Hematopoietic multipotent progenitor cell treated with erythropoietin and hydrocortisone succinate and interleukin-3 and kit ligand, for 6 days (in vitro differentiated cells): ENCODE measurements around the gene MYLK2.

Experiments used
- DNase-seq: peaks from one replicate; pipeline ENCODE4 v3.0.0-alpha.2; 2015

The MYLK2 gene

GRCh38 chr20:31858760-31859083 is 39.6 kb downstream of the MYLK2 start:
- no peak for DNase-seq

- no peak for DNase-seq
Measured at GRCh38 chr20:31859266-31859997, 40.3 kb downstream of the MYLK2 start.

- DNase-seq, result no peak
Measured at GRCh38 chr20:31859998-31860380, 40.8 kb downstream of the MYLK2 start.

GRCh38 chr20:31860390-31861134 is 41.4 kb downstream of the MYLK2 start:
- no peak for DNase-seq

- DNase-seq, result no peak
Measured at GRCh38 chr20:31861135-31861384, 41.9 kb downstream of the MYLK2 start.

- peak; percentile 82 for DNase-seq
Measured at GRCh38 chr20:31861385-31862156, 42.4 kb downstream of the MYLK2 start.

GRCh38 chr20:31862157-31862470 is 43.0 kb downstream of the MYLK2 start:
- no peak for DNase-seq

- no peak for DNase-seq
Measured at GRCh38 chr20:31862506-31862905, 43.4 kb downstream of the MYLK2 start.

GRCh38 chr20:31863296-31864085 is 44.3 kb downstream of the MYLK2 start:
- DNase-seq, result no peak

GRCh38 chr20:31864521-31865400 is 45.6 kb downstream of the MYLK2 start:
- no peak for DNase-seq

- DNase-seq, result no peak
Measured at GRCh38 chr20:31866221-31866620, 47.1 kb downstream of the MYLK2 start.

- no peak for DNase-seq
Measured at GRCh38 chr20:31868853-31869672, 49.9 kb downstream of the MYLK2 start.

GRCh38 chr20:31869673-31869941 is 50.5 kb downstream of the MYLK2 start:
- no peak for DNase-seq

- peak; percentile 29 for DNase-seq
Measured at GRCh38 chr20:31869942-31870725, 51.0 kb downstream of the MYLK2 start, which contains the start of the genes DUSP15 and TTLL9. Gene DUSP15, minus strand, starts transcription at chr20:31870527. Its CDS starts 190 bp downstream, at chr20:31870337. Gene TTLL9, plus strand, starts transcription at chr20:31870634. Its CDS starts 493 bp downstream, at chr20:31871127.

GRCh38 chr20:31870726-31871617 is 51.8 kb downstream of the MYLK2 start:
- no peak for DNase-seq

GRCh38 chr20:31871618-31871954 is 52.4 kb downstream of the MYLK2 start:
- no peak for DNase-seq

- DNase-seq, result no peak
Measured at GRCh38 chr20:31872406-31872805, 53.2 kb downstream of the MYLK2 start.

GRCh38 chr20:31875671-31876070 is 56.5 kb downstream of the MYLK2 start:
- DNase-seq, result no peak

GRCh38 chr20:31877684-31878083 is 58.5 kb downstream of the MYLK2 start:
- no peak for DNase-seq
